GM12891 (cell line): ENCODE data around the gene MAT2A.

Experiments used
- DNase-seq: peaks from one replicate; pipeline ENCODE4 v3.0.0; 2011; ENCODE audit warnings: low spot score; ENCODE audit not compliant: insufficient read length
- FAIRE-seq: peaks from 2 replicates; lab custom pipeline; 2011; peaks lifted over from hg19 to GRCh38; lab: Jason Lieb, UNC
- PAX5 ChIP-seq: IDR thresholded peaks from 2 replicates; pipeline ENCODE4 v1.6.1; 2011; ENCODE audit warnings: low read length, moderate library complexity, mild to moderate bottlenecking; ENCODE audit not compliant: insufficient read depth, severe bottlenecking
- POLR2A ChIP-seq: IDR thresholded peaks from 2 replicates; pipeline ENCODE4 v1.6.1; 2011; ENCODE audit warnings: low read depth, low read length, control low read depth
- POLR2AphosphoS5 ChIP-seq: IDR thresholded peaks from 2 replicates; pipeline ENCODE4 v1.6.1; 2011; ENCODE audit warnings: low read depth, low read length, control low read depth
- POU2F2 ChIP-seq: IDR thresholded peaks from 2 replicates; pipeline ENCODE4 v1.6.1; 2011; ENCODE audit warnings: low read depth, mild to moderate bottlenecking, control low read depth, low read length, moderate library complexity
- SPI1 ChIP-seq: IDR thresholded peaks from 2 replicates; pipeline ENCODE4 v1.6.1; 2011; ENCODE audit warnings: low read depth, low read length, control low read depth
- TAF1 ChIP-seq: IDR thresholded peaks from 2 replicates; pipeline ENCODE4 v1.6.1; 2011; ENCODE audit warnings: low read depth, low read length, control low read depth

Gene MAT2A

DNA sequence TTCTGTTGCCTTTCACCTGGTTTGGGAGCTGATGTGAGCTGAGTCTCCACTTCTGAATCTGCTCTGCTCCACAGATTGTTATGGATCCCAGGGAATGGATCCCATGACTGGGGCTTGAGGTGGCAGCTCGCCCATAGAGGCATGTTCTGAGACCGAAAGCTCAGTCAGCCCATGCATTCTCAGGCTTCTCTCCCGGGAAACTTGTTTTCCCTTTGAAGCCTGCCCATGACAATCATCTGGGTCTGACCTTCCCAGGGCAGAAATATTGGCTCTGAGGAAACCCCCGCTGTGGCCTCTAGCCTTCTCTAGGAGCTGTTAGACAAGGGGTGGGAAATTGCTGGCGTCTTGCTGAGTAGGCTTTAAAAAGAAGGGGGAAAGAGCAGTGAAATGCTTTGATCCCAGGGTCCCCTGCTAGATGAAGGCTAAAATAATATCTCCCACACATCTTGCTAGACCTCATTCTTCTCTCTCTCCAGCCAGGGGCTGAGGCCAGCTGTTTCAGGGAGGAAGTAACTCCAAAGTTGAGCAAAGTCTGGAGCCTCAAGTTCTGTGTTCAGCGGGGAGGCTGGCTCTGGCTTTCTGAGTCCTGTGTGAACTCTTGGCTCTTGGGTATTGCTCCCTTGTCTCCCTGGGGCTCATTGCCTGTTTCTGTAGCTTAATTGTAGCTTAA is 40.4 kb downstream of the MAT2A start:
- no peak for FAIRE-seq
- no peak for DNase-seq
- TF ChIP-seq SPI1 = peak; percentile 59
- no peak for TF ChIP-seq POU2F2
- no peak for TF ChIP-seq POLR2A

DNA sequence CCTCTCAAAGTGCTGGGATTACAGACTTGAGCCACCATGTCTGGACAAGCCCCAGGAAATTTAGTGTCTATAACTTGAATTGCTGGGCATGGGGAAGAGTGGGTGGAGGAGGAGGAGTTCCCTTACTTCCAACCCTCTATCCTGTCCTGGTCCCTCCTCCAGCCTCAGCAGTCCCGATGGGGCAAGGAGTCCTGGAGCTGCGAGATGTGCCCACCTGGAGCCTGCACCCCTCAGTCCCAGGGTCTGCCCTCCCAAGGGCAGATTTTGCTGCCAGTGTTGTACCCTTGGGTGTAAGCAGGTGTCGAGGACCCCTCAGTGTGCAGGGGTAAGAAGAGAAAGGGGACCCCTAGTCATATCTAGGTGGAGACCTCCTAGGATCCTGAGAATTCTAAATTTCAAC is 41.2 kb downstream of the MAT2A start:
- TF ChIP-seq POLR2AphosphoS5 (no peak), SPI1 (no peak), POLR2A (no peak), POU2F2 (no peak), TAF1 (no peak), PAX5 (no peak)
- FAIRE-seq = no peak
- no peak for DNase-seq

DNA sequence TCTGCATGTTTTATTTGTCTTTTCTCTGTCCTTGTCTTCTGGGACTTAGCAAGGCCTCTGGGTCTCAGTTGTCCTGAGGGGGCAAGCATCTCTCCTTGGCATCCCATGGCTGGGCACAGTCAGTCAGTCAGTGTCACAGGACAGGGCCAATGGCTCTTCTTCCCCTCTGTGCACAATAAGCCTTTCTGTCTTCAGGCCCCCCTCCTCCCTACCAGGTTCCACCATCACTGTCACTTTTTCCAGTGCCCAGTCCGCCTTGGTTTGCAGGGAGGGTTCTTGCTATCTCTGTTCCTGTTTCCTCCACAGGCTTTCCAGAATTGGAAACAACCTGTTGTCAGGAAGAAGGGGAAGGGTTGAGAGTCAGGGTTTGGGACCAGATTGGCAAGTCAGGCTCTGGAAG is 43.5 kb downstream of the MAT2A start:
- TF ChIP-seq SPI1 = no peak
- TF ChIP-seq POLR2A = no peak
- TF ChIP-seq POLR2AphosphoS5 = no peak
- no peak for TF ChIP-seq TAF1
- TF ChIP-seq POU2F2 = no peak
- TF ChIP-seq PAX5 = no peak
- FAIRE-seq (no peak), DNase-seq (no peak)

DNA sequence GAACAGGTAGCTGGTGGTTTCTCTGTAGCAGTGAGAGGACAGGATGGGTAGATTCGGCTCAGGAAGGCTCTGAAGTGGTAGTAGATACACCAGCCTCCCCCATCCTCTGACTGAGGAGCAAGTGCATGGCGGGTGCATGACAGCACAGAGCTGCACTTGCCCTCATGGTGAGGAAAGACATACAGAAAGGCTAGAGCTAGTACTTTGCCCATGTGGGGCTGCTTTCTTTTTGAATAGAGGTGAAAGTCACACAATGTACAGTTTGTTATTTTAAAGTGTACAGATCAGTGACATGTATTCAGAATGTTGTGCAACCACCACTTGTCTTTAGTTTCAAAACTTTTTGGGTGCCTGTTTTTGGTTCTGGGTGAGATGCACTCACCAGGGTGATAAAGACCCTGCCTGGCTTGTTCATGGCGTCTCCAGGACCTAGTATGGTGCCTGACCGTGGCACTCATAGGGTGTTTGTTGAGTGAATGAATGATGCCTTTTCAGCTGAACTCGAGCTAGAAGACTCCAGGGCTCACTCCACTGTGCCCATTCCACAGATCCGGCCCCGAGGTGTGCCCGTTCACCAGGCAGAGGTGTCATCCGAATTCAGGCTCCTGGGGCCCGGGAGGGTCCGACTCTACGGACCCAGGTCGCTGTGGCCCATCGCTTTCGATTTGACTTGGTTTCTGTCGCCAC is 44.8 kb downstream of the MAT2A start:
- TF ChIP-seq POLR2A = no peak
- no peak for TF ChIP-seq POU2F2
- no peak for TF ChIP-seq SPI1
- no peak for TF ChIP-seq PAX5
- TF ChIP-seq POLR2AphosphoS5 = no peak
- no peak for TF ChIP-seq TAF1
- FAIRE-seq (peak; percentile 43), DNase-seq (no peak)

DNA sequence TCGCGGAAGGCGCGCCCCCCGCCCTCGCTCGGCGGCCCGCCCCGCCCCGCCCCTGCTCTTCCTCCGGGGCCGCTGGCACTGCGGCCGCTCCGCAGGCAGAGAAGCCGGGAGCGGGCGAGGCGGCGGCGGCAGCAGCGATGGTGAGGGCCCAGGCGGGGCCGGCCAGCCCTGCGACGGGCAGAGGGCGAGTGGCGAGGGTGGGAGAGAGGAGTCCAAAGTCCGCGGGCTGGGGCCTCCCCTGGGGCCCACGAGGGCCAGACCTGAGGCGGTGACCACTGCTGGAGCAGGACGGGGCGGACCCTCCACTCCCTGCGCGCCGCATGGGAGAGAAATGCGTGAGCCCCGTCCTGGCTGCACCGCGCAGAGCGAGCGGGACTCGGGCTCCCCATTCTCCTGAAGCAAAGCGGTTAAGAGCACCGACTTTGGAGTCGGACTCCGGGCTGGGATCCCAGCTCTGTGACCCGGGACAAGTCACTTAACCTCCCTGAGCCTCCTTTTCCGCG is 45.4 kb downstream of the MAT2A start, which contains the start of gene VAMP5:
Gene VAMP5 (plus strand): TSS at position 78 of the 503 bp plus-strand sequence. CDS start 60 bp downstream, at position 138.
- FAIRE-seq = no peak
- DNase-seq = peak; percentile 77
- TF ChIP-seq SPI1 = no peak
- no peak for TF ChIP-seq TAF1
- TF ChIP-seq POLR2A = no peak
- TF ChIP-seq POU2F2 = no peak
- TF ChIP-seq PAX5 = no peak

DNA sequence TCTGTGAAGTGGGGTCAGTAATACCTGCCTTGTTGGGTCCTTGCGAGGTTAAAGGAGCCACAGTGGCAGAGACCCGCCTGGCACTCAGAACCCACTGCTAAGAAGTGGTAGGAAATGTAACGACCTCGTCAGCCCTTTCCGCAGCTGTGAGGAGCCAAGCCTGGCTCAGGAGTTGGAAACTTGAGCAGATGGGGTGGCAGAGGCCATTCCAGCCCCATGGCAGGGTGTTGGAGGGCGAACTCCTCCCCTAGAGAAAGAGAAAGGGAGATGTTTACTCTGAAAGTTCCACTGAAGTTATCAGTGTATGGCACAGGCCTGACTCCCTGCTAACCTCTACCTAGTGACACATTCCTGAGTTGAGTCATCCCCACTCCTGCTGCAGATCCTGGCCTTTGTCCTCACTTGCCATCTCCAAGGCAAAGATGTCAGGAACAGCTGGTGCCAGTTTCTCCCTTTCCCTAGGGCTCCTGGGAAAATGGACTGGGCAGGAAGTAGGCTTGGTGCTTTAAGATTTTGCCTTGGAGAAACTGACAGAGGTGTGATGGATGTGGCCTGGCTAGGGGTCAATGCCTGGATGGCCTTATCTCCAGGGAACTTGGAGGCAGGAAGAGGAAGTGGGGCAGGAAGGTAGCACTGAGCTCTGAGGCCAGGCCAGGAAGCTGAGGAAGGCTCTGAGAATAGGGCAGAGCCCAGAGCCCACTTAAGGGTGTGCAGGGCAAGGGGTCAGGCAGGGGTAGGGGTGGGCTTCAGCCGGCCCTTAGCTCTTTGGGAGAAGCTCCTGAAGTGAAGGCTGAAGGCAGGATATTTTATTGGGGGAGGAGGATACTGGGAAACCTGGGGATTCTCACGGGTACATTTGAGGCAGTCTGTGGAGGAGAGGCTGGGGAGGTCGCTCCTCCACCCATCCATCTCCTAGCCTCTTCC is 46.2 kb downstream of the MAT2A start:
- FAIRE-seq (peak; percentile 61), DNase-seq (no peak)

DNA sequence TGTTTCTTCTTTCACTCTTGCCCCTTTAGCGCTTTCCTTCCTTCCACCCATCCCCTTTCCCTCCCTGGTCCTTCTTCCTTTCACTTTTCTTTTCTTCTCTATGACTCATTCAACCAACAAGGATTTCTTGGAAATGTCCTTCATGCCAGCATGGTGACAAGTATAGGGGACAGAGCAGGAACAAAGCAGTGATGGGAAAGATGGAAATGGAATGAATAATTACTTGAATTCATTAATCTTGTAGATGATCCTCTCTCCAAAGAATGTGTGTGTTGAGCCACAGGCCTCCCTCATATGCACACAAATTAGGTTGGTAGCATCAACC is 46.8 kb downstream of the MAT2A start:
- FAIRE-seq = no peak
- DNase-seq = no peak
- TF ChIP-seq POLR2AphosphoS5 (no peak), POLR2A (no peak), SPI1 (no peak), TAF1 (no peak), PAX5 (no peak), POU2F2 (no peak)

More for the DNA sequence above, 46.2 kb downstream of the MAT2A start:
- TF ChIP-seq SPI1 (peak; percentile 74), PAX5 (no peak)

DNA sequence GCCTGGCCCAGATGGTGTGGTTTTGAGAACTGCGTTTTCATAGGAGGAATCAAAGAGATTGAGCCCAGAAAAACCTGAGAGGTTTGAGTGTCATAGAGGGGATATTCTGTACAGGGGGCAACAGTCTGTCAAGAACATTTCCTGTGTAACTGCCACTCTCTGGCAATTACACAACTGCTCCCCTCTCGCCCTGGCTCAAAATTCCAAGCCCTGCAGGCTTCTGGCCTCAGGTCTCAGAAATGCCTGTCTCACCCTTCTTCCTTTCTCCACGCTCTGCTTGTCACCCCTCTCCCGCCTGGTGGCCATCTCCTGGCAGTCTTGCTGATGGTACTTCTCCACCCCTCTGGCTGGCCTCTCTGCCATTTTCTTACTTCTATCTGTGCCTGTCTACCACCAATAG is 49.3 kb downstream of the MAT2A start:
- no peak for DNase-seq
- no peak for FAIRE-seq
- TF ChIP-seq POU2F2 (no peak), POLR2AphosphoS5 (no peak), PAX5 (no peak), SPI1 (no peak), POLR2A (no peak), TAF1 (no peak)

DNA sequence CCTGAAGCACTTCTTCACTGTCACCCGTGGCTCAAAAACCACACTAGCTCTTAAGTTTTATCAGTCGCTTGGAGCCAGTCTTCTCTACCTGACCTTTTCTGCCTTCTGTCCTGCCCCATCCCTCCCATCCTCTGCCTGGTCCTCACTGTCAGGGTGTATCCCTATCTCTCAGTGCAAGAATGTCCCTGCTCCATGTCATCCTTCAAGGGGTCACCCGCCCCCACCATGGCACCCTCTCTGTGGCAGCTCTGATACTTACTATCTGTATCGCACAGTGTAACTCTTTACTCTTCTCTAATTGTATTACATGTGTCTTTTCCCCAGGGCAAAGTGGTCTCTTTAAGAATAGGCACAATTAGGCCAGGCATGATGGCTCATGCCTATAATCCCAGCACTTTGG is 49.7 kb downstream of the MAT2A start:
- FAIRE-seq = no peak

More for the DNA sequence above, 49.7 kb downstream of the MAT2A start:
- TF ChIP-seq POU2F2 = no peak
- no peak for TF ChIP-seq POLR2A
- TF ChIP-seq TAF1 = no peak
- no peak for TF ChIP-seq PAX5
- no peak for TF ChIP-seq SPI1
- no peak for TF ChIP-seq POLR2AphosphoS5
- DNase-seq = no peak
